ENCODE measurements around the gene LRRC28. TPM values are rescaled to one million over a fixed set of nuclear protein-coding genes. Genes with fewer than 3 reads are reported as not detected.

Gene LRRC28
- total and polyA plus RNA-seq, 10 of the 15 experiments (the other 5 are each of a cell fraction or from before 2014, with no cell fraction given), result 21.3 to 54.9 (median 27.7) TPM

DNA sequence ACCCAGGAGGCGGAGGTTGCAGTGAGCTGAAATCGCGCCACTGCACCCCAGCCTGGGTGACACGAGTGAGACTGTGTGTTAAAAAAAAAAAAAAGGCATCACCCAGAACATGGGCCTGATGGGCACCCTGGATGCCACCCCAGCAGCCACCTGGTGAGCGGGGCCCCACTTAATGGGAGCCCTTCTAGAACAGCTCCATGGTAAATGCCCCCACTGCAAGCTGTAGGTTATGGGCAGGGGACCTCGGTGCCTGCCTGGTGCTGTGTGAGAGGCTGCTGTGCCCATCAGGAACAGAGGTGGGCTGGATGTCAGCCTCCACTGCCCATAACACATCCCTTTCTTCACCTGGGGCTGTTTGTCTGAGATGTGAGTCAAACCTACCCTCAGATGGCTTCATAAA is 158.3 kb downstream of the LRRC28 start:
- Histone ChIP-seq H3K9ac (ENCODE audit: control insufficient read depth, insufficient read depth, low read length) (no peak overlapping the region), H2AFZ (ENCODE audit: control insufficient read depth, low read depth, low read length) (no peak overlapping the region), H4K20me1 (ENCODE audit: control insufficient read depth, insufficient read depth) (no peaks in the 10 kb centered on the region), H3K9me3 (replicated peaks; ENCODE audit: control insufficient read depth, insufficient read depth, low read length) (no peaks in the 10 kb centered on the region), H3K4me1 (ENCODE audit: control insufficient read depth, insufficient read depth, low read length) (no peaks in the 10 kb centered on the region), H3K27ac (ENCODE audit: control insufficient read depth, insufficient read depth) (no peak overlapping the region), H3K4me2 (ENCODE audit: control insufficient read depth, insufficient read depth) (no peak overlapping the region), H3K36me3 (ENCODE audit: control insufficient read depth in 2 of 2, insufficient read depth in 2 of 2, low read length in 1 of 2) (no peaks in the 10 kb centered on the region), H3K79me2 (ENCODE audit: control insufficient read depth, insufficient read depth, low read length) (no peaks in the 10 kb centered on the region), H3K4me3 (no peak overlapping the region), H3K27me3 (replicated peaks in 1 of 2; ENCODE audit: control insufficient read depth in 2 of 2, insufficient read depth in 2 of 2, low read length in 1 of 2) (no peaks in the 10 kb centered on the region; a peak in 1 of 4 replicates)
- in situ Hi-C loops (cut with MboI), result no loop called here
- intact Hi-C loops (cut with micrococcal nuclease; ENCODE audit: unreplicated experiment), result no loop called here
- FAIRE-seq, result no peak
- no peak for ATAC-seq
- RAD21 ChIA-PET (ENCODE audit: unreplicated experiment), result interaction anchor here (1.1 to 5.3 kb wide), 6 partner anchors 94 to 294 kb away, joined by 3 to 39 read pairs (median 4); no protein-coding TSS in a partner anchor
- DNase-seq (ENCODE audit: low read depth, low spot score), result no peak
- 84% methylated on average over 6 of the region's 6 CpGs for WGBS (ENCODE audit: insufficient coverage, insufficient replicate concordance, low lambda C conversion rate, missing lambda C conversion rate)
- POLR2A ChIA-PET, result no interaction called here
- CTCF ChIA-PET, result interaction anchor here (0.6 to 5.7 kb wide), 13 partner anchors 15 to 347 kb away, joined by 3 to 41 read pairs (median 3); no protein-coding TSS in a partner anchor
- SMC1A ChIA-PET (ENCODE audit: uncharacterized antibody, unreplicated experiment), result interaction anchor here (1.2 to 5.9 kb wide), 3 partner anchors 102 to 294 kb away, joined by 3 to 40 read pairs (median 13); no protein-coding TSS in a partner anchor
- no TSS peak for BruUV-seq (replicated peaks)
- TF ChIP-seq TARDBP (IDR thresholded peaks at IDR 0.05; ENCODE audit: borderline replicate concordance), result no peak
- TF ChIP-seq IKZF1 (conservative IDR thresholded peaks at IDR 0.05), result no peak
- TF ChIP-seq, protein P1, sequence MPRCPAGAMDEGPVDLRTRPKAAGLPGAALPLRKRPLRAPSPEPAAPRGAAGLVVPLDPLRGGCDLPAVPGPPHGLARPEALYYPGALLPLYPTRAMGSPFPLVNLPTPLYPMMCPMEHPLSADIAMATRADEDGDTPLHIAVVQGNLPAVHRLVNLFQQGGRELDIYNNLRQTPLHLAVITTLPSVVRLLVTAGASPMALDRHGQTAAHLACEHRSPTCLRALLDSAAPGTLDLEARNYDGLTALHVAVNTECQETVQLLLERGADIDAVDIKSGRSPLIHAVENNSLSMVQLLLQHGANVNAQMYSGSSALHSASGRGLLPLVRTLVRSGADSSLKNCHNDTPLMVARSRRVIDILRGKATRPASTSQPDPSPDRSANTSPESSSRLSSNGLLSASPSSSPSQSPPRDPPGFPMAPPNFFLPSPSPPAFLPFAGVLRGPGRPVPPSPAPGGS (IDR thresholded peaks at IDR 0.05; ENCODE audit: borderline replicate concordance, insufficient read depth, low read depth, low read length, poor library complexity, severe bottlenecking), result no peak
- TF ChIP-seq BHLHE40 (IDR thresholded peaks at IDR 0.05; ENCODE audit: borderline replicate concordance in 1 of 2, low read depth in 2 of 2, low read length in 1 of 2), result no peak
- TF ChIP-seq SUPT20H (IDR thresholded peaks at IDR 0.05; ENCODE audit: borderline replicate concordance, control insufficient read depth, low read depth, low read length), result no peak
- no peak for TF ChIP-seq SMC3 (IDR thresholded peaks at IDR 0.05; ENCODE audit: borderline replicate concordance, low read length)
- TF ChIP-seq, protein P2, sequence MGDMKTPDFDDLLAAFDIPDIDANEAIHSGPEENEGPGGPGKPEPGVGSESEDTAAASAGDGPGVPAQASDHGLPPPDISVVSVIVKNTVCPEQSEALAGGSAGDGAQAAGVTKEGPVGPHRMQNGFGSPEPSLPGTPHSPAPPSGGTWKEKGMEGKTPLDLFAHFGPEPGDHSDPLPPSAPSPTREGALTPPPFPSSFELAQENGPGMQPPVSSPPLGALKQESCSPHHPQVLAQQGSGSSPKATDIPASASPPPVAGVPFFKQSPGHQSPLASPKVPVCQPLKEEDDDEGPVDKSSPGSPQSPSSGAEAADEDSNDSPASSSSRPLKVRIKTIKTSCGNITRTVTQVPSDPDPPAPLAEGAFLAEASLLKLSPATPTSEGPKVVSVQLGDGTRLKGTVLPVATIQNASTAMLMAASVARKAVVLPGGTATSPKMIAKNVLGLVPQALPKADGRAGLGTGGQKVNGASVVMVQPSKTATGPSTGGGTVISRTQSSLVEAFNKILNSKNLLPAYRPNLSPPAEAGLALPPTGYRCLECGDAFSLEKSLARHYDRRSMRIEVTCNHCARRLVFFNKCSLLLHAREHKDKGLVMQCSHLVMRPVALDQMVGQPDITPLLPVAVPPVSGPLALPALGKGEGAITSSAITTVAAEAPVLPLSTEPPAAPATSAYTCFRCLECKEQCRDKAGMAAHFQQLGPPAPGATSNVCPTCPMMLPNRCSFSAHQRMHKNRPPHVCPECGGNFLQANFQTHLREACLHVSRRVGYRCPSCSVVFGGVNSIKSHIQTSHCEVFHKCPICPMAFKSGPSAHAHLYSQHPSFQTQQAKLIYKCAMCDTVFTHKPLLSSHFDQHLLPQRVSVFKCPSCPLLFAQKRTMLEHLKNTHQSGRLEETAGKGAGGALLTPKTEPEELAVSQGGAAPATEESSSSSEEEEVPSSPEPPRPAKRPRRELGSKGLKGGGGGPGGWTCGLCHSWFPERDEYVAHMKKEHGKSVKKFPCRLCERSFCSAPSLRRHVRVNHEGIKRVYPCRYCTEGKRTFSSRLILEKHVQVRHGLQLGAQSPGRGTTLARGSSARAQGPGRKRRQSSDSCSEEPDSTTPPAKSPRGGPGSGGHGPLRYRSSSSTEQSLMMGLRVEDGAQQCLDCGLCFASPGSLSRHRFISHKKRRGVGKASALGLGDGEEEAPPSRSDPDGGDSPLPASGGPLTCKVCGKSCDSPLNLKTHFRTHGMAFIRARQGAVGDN (IDR thresholded peaks at IDR 0.05), result no peak
- TF ChIP-seq, protein P3, sequence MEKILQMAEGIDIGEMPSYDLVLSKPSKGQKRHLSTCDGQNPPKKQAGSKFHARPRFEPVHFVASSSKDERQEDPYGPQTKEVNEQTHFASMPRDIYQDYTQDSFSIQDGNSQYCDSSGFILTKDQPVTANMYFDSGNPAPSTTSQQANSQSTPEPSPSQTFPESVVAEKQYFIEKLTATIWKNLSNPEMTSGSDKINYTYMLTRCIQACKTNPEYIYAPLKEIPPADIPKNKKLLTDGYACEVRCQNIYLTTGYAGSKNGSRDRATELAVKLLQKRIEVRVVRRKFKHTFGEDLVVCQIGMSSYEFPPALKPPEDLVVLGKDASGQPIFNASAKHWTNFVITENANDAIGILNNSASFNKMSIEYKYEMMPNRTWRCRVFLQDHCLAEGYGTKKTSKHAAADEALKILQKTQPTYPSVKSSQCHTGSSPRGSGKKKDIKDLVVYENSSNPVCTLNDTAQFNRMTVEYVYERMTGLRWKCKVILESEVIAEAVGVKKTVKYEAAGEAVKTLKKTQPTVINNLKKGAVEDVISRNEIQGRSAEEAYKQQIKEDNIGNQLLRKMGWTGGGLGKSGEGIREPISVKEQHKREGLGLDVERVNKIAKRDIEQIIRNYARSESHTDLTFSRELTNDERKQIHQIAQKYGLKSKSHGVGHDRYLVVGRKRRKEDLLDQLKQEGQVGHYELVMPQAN (conservative IDR thresholded peaks at IDR 0.05), result no peak
- TF ChIP-seq RAD51 (IDR thresholded peaks at IDR 0.05), result no peak
- TF ChIP-seq, protein P4, sequence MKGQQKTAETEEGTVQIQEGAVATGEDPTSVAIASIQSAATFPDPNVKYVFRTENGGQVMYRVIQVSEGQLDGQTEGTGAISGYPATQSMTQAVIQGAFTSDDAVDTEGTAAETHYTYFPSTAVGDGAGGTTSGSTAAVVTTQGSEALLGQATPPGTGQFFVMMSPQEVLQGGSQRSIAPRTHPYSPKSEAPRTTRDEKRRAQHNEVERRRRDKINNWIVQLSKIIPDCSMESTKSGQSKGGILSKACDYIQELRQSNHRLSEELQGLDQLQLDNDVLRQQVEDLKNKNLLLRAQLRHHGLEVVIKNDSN (IDR thresholded peaks at IDR 0.05; ENCODE audit: borderline replicate concordance, extremely low read length, insufficient read depth, low read depth, low read length), result no peak
- no peak for TF ChIP-seq CEBPB (IDR thresholded peaks at IDR 0.05; ENCODE audit: borderline replicate concordance in 1 of 2, low read depth in 2 of 2, low read length in 2 of 2)
- no peak for TF ChIP-seq ASH2L (IDR thresholded peaks at IDR 0.05; ENCODE audit: borderline replicate concordance, low read depth)
- no peak for TF ChIP-seq NFYB (IDR thresholded peaks at IDR 0.05; ENCODE audit: insufficient read depth, low read depth, low read length)
- no peak for TF ChIP-seq SIX5 (IDR thresholded peaks at IDR 0.05; ENCODE audit: low read depth, low read length, severe bottlenecking)
- TF ChIP-seq TCF7 (IDR thresholded peaks at IDR 0.05; ENCODE audit: borderline replicate concordance), result no peak
